Measurements from ENCODE around the gene LMX1B. TPM values are rescaled to one million over a fixed set of nuclear protein-coding genes. Genes with fewer than 3 reads are reported as not detected.
"Not testable (repeated sequence)": the region's sequence is repeated elsewhere in the genome, so short reads cannot be mapped to it uniquely, and the experiment has no call there.

LMX1B gene
- total RNA-seq, 1 donor from 2014 or later, result 0.64 TPM

DNA sequence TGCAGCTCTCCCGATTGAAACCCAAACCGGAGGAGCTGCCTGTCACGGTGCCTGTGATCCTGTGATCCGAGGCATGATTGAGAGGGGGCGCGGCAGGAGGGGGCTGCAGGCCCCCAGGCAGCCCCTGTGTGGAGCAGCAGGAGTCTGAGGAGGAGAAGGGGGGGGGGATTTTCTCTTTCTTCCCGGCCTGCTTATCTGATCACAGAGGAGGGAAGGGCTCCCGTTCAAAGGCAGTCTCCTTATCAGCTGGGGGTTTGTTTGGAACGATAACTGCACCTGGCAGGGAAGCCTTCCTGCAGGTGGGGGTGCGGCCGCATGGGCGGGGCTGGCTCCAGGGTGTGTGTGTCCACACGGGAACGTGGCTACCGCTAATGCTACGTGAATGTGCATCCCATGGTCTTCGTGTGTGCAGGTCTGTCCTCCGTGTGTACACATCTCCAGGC, 38.4 kb downstream of the LMX1B start:
- no peak for DNase-seq (ENCODE audit: extremely low read depth, low read depth, low spot score)

- no peak for DNase-seq (ENCODE audit: extremely low read depth, low read depth, low spot score)
Measured at GRCh38 chr9:126654124-126654523, 40.4 kb downstream of the LMX1B start.

- not testable (repeated sequence) for DNase-seq (ENCODE audit: extremely low read depth, low read depth, low spot score)
Measured at GRCh38 chr9:126656214-126656613, 42.5 kb downstream of the LMX1B start.

DNA sequence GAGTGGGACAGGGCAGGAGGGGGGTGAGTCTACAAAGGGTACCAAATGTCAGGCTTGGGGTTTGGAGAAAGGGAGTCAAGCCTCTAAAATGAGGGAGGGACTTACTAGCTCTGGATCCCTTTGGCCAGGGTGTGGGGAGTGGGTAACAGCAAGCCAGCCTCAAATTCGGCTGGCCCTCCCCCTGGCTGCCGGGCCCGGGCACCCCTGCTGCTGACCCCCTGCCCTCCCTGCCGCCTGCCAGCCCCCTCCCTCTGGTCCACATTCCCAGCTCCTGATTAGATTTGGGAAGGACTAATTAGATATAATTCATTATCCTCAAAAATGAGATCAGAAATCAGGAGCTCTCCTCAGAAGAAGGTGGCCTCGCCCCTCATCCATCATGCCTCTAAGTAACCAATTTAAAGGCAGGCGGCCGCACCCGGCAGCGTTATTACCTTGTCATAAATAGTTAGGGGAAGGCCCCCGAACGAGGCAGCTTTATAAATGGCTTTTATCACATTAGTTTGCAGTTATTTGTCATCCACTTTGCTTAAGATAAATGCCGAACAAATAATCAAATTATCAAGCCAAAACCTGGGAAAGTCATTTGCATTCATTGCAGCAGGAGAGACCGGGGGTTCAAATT, 44.6 kb downstream of the LMX1B start:
- DNase-seq (ENCODE audit: extremely low read depth, low read depth, low spot score), result no peak

GRCh38 chr9:126658956-126659555, 45.3 kb downstream of the LMX1B start:
- no peak for DNase-seq (ENCODE audit: extremely low read depth, low read depth, low spot score)

GRCh38 chr9:126661122-126661520, 47.4 kb downstream of the LMX1B start:
- DNase-seq (ENCODE audit: extremely low read depth, low read depth, low spot score), result no peak

- peak; percentile 16 for DNase-seq (ENCODE audit: extremely low read depth, low read depth, low spot score)
Measured at GRCh38 chr9:126661521-126662251, 48.0 kb downstream of the LMX1B start.

DNA sequence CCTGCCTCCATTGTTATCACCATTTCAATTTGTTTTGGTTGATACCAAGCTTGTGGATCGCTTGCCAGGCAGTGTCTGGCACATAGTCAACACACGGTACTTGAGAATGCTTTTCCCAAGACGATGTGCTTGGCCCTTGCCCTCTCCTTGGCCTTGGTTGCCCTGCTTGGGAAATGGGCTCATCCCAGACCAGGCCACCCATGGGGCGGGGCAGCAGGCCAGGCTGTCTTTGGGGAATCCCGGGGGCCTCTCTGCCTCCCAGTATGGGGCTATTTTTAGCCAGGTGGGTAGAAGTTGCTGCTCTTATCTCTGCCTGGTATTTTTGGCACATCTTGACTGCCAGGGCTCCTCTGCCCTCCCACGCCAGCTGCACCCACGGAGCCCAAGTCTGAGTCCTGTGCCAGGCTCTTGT, 49.9 kb downstream of the LMX1B start:
- DNase-seq (ENCODE audit: extremely low read depth, low read depth, low spot score), result no peak

DNA sequence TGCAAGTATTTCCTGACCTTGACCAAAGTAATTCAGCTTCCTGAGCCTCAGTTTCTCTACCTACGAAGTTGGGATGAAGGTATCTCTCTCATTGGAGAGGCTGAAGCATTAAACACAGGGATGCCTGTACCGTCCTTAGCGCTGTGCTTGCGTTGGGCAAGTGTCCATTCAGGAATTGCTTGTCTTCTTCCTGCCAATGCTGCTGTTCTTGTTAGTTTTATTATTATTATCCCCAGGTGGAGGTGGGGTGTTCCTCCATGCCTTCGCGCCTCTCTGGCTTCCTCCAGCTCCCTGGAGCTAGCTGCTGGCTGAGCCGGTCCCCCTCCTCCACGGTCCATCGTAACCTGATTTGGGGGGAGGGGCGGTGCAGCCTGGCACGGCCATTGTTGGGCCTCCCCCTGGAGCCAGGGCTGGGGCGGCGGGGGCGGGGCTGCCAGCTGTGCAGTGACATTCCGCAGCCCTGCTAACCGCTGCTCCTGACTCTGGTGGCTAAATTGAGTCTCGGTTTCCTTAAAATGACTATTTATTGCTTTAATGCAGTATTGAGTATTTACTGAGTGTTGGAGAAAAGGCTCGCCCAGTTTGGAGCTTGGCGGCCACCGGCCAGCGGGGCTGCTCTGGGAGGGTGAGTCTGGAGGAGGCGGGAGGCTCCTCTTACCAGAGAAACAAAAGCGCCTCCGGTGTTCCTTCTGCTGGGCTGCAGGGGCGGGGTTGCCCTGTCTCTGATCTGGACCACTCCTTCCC, 51.3 kb downstream of the LMX1B start:
- DNase-seq (ENCODE audit: extremely low read depth, low read depth, low spot score), result no peak

DNA sequence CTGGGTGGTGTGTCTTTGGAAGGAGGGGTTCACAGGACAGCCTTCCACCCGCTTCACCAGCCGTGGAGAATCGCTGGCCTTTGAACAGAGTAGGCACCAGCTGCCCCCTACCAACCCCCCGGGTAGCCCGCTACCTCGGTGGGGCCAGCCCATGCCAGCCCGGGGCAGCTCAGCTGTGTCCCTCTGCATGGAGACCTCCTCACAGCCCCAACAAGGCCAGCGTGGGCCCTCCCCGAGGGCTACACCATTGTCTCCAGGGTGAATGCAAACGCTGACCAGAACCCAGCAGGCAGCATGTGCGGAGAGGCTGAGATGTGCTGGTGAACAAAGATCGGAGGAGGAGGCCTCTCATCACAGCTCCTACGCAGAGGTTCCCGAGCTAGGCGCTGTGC, 51.9 kb downstream of the LMX1B start:
- DNase-seq (ENCODE audit: extremely low read depth, low read depth, low spot score), result no peak

GRCh38 chr9:126666155-126666803, 52.6 kb downstream of the LMX1B start:
- no peak for DNase-seq (ENCODE audit: extremely low read depth, low read depth, low spot score)

GRCh38 chr9:126667190-126668055, 53.7 kb downstream of the LMX1B start:
- DNase-seq (ENCODE audit: extremely low read depth, low read depth, low spot score), result no peak

- DNase-seq (ENCODE audit: extremely low read depth, low read depth, low spot score), result no peak
Measured at GRCh38 chr9:126668058-126668457, 54.3 kb downstream of the LMX1B start.

- no peak for DNase-seq (ENCODE audit: extremely low read depth, low read depth, low spot score)
Measured at GRCh38 chr9:126669108-126669507, 55.4 kb downstream of the LMX1B start.

DNA sequence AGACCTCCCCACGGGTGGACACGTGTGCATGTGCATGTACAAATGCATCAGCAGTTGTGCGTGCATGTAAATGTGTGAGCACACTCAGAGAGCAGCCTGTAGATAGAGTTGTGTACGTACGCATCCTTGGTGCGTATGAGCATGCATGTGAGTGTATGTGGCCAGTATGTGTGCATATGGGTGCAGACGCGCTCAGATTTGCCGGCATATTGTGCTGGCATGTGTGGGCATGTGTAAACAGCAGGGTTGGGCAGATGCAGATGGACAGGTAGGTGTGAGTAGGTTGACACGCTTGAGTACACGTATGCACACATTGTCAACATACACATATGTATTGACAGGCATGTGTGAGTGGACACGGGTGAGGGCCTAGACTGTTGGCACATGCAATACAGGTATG, 56.5 kb downstream of the LMX1B start:
- DNase-seq (ENCODE audit: extremely low read depth, low read depth, low spot score), result no peak

DNA sequence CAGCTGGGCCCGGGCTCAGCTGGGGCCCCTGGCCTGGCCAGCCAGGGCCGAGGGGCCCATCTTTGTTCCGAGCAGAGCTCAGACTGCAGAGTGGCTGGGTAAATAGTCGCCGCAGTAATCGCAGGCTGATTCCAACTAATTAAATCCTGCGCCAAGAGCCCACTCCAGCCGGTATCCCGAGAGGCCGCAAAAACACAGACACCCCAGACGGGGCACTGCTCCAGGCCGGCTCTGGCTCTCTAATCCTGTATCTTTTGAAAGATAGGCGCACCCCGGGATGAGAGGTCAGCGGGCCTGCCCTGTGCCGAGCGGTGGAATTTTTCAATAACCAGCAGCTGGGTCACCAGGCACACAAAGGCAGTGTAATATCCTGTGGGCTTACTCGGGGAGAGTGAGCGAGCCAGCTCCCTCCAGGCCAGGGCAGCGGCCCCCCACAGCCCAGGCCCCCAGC, 57.7 kb downstream of the LMX1B start:
- no peak for DNase-seq (ENCODE audit: extremely low read depth, low read depth, low spot score)

GRCh38 chr9:126671983-126672382, 58.3 kb downstream of the LMX1B start:
- DNase-seq (ENCODE audit: extremely low read depth, low read depth, low spot score), result no peak

GRCh38 chr9:126672634-126673284, 59.0 kb downstream of the LMX1B start:
- no peak for DNase-seq (ENCODE audit: extremely low read depth, low read depth, low spot score)

DNA sequence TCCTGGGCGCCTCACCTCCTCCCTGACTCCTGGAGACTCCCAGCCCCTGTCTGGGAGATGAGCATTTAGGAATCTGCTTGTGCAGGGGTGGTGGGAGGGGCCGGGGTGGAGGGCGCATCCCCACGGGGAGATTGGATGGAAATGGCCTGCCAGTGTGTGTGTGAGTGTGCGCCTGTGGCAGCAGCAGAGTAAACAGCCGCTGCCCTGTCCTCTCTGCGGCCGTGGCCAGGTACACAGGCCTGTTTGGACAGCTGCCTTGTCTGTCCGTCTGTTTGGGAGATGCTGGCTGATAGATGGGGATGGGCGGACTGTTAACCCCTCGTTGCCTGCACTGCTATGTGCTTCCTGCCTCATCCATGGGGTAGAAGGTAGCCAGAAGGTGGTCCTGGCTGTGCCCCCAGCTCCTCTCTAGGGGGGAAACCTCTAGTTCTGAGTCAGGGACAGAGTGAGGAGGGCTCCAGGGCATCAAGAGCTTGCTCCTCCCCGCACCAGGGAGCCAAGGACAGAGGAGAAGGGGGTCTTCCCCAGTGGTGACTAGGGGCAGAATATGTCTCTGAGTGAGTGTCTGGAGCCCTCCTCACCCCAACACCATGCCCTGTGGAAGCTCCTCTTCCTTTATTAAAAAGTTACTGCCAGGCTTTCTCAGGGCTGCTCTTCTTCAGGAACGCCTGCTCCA, 60.1 kb downstream of the LMX1B start:
- no peak for DNase-seq (ENCODE audit: extremely low read depth, low read depth, low spot score)

Measured in glomerular endothelial cell (primary cell).